NCI-H2107 treated with DMSO at 0.1 percent for 48 hours (cell line): Measurements from ENCODE around the gene GLB1L2.
"Not testable (repeated sequence)": the region's sequence is repeated elsewhere in the genome, so short reads cannot be mapped to it uniquely, and the experiment has no call there.

Source experiments
- DNase-seq: peaks from one replicate; lab custom pipeline; 2025; ENCODE audit not compliant: unreplicated experiment; lab: John Stamatoyannopoulos, UW

The GLB1L2 gene, protein sequence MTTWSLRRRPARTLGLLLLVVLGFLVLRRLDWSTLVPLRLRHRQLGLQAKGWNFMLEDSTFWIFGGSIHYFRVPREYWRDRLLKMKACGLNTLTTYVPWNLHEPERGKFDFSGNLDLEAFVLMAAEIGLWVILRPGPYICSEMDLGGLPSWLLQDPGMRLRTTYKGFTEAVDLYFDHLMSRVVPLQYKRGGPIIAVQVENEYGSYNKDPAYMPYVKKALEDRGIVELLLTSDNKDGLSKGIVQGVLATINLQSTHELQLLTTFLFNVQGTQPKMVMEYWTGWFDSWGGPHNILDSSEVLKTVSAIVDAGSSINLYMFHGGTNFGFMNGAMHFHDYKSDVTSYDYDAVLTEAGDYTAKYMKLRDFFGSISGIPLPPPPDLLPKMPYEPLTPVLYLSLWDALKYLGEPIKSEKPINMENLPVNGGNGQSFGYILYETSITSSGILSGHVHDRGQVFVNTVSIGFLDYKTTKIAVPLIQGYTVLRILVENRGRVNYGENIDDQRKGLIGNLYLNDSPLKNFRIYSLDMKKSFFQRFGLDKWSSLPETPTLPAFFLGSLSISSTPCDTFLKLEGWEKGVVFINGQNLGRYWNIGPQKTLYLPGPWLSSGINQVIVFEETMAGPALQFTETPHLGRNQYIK

DNA sequence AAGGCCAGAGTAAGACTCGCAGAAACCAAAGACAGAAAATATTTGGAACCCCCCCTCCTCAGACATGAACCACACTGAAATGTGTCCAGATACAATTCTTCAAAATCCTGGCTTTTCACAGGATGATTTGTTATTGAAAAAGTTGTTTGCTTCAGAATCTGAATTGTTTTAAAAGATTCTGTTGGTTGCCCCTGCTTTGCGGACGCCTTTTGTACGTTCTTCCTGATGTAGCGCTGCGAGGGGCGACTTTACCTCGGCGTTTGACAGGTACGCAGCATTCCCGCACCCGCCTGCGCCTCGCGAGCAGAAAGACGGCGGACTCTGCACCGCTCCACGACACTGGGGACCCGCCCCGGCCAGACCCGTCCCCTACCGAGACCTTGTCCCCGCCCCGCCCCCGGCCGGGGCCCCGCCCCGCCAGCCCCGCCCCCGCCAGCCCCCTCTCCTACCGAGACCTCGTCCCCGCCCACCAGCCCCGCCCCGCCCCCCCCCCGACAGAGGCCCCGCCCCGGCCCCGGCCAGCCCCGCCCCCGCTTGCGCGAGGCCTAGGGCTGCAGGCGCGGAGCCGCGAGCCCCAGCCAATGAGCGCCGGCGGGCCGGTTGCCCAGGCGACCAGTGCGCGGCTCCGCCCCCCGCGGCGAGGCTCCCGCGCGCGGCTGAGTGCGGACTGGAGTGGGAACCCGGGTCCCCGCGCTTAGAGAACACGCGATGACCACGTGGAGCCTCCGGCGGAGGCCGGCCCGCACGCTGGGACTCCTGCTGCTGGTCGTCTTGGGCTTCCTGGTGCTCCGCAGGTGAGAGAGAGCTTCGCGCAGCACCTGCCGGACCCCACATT, at the start of gene GLB1L2:
GLB1L2 (plus strand) TSS at position 635 of the 835 bp plus-strand sequence; CDS start at position 709, 74 bp downstream.
- DNase-seq, result peak; percentile 41

DNA sequence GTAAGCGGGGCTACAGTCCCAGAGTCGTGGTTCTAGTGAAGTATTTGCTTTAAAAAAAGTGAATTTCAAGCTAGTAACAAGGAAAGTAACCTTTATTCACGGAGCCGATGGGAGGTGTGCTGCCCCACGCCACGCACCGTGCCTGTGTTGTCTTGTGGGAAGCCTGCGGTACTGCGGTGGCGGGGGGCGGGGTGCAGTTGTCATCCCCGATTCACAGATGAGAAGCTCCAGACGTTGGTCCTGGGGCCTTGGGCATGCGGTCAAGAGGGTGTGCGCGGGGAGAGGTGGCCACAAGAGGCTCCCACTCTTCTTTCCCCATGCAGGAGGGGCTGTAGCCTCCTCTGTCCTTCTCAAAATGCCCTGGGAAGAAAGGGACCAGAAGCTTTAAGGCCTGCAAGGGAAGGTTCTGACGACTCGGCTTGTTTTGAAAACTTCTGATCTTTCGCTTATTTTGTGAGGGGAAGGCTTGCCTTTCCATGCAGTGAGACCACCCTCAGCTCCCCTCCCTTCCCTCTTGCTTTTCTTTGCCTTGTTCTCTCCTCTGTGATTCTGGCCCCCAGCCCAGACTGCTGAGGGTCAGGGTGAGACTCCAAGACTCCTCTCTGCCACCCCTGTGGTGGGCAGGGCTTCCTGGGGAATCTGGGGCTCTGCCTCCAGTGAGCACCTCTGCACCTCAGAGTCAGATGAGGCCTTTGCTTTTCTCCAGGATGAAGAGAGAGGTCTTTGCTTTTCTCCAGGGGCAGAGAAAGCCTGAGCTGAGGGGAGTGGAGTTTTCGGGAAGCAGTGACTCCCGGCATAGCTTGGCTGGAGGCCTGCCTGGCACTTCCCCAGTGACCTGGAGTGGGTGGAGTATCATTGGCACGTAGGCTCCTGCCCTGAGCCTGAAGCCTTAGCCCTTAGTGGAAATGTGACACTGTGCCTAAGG, 49.4 kb upstream of the GLB1L2 start:
- no peak for DNase-seq

DNA sequence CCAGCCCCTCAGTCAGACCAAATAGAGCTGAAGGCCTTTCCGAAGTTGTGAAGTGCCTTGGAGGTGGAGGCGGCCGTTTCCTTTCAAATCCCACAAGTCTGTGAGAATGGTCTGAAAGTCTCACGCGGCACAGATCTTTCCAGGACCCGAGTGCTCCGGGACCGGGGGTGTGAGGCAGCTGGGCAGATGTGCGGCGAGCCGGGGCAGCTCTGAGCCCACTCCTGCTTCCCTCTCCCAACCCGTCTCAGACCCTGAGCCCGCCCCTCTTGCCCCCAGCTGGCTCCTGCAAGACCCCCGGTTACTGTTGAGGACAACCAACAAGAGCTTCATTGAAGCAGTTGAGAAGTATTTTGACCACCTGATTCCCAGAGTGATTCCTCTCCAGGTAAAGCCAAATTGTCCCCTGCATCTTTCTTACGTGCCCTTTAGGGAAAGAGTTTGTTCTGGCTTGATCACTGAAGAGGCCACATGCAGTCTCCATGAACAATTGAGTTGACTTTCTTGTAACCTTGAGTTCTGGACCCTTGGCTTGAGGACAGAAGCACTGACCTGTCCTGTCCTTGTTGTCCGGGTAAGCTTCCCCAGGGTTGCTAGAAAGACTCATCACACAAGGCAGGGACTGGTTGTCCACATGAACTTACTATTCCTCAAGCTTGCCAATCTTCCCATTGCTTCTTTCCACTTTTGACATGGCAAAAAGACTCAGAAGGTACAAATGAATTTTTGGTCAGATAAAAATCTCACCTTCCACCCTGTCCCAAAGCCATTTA, 48.1 kb upstream of the GLB1L2 start:
- no peak for DNase-seq

DNA sequence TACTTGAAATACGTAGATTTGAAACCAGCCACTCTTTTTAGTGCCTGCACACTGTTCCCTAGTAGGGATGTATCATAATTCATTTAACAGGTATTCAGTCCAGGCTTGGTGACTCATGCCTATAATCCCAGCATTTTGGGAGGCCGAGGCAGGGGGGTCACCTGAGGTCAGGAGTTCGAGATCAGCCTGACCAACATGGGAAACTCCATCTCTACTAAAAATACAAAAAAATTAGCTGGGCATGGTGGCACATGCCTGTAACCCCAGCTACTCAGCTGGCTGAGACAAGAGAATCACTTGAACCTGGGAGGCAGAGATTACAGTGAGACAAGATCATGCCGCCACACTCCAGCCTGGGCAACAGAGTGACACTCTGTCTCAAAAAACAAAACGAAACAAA, 47.4 kb upstream of the GLB1L2 start:
- DNase-seq, result not testable (repeated sequence)

DNA sequence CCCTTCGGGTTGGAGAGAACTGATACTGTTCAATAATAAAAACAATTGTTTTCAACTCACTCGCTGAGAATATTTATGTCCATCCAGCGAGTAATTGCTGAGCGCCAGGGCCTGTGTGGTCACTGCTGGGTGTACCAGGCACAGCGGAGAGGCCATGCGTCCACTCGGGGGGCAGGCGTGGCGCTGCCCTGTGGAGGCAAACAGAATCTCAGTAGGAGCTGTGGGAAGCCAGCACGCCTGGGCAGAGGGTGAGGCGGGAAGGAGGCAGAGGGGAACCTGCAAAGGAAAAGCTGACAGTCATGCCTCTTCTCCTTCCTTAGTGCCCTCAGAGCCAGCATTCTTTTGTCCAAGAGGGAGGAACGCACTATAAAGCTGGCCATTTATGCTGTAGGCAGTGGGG, 44.2 kb upstream of the GLB1L2 start:
- DNase-seq, result no peak

DNA sequence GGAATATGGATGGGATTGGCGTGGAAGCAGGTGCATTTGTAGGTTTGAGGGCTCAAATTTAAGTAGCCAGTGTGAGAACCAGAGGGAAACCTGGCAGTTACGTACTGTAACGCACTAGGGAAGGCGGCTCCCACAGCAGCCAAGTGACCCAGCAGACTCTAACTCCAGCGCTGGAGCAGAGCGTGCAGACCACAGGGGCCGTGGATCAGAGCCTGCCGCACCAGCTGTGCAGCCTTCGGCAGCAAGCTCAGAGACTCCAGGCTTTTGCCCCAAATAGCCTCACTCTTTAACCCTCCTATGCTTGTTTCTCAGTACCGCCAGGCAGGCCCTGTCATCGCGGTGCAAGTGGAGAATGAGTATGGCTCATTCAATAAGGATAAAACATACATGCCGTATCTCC, 43.3 kb upstream of the GLB1L2 start:
- no peak for DNase-seq

DNA sequence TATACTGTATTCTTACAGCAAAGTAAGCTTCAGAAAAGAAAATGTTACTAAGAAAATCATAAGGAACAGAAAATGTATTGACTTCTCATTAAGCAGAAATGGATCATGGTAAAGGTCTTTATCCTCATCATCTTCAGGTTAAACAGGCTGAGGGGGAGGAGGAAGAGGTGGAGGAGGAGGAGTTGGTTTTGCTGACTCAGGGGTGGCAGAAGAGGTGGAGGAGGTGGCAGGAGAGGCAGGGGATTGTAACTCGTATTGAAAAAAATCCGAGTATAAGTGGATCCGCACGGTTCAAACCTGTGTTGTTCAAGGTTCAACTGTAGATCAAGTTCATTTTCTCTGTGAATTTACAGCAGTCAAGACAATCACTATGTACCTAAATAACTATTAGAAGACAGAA, 42.6 kb upstream of the GLB1L2 start:
- no peak for DNase-seq

DNA sequence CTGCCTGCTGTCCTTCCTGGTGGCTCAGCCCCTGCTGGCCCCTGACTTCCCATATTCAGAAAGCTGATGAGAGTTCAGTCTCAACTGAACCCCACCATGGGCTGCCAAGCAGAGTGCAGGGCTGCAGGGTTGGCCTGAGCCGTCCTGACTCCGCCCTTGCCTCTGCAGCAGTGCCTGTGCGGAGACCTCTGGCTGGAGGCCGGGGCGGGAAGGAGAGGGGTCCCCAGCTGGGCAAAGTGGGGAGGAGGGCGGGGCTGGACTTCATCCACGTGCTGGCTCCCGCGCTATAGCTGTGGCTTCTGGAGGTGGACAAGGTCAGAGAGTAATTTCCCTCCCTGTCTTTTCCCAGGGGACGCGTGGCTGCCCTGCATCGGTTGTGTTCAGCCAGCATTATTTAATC, 42.0 kb upstream of the GLB1L2 start:
- DNase-seq, result no peak

DNA sequence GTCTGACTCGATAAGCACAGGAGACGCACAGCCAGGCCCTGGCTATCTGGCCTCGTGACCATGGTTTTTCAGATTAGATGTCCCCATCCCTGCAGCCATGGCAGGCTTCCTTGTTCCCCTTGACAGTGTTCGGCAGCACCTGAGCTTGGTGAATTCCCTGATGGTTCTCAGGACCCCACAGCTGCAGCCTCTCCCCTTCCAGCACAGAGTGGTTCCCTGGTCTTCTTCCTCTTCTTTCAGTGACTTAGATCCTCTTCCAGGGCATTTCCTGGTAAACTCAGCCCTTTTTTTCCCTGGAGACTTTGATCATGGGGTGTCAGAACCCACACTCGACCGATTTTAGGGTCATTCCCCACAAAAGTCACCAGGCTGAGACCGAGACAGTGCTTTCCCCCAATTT, 41.1 kb upstream of the GLB1L2 start:
- no peak for DNase-seq

DNA sequence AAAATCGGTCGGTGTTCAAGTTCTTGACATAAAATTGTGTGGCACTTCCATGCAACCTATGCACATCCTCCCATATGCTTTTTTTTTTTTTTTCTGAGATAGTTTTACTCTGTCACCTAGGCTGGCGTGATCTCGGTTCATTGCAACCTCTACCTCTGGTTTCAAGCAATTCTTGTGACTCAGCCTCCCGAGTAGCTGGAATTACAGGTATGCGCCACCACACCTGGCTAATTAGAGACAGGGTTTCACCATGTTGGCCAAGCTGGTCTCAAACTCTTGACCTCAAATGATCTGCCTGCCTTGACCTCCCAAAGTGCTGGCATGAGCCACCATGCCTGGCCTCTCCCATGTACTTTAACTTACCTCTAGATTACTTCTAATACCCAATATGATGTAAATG, 40.6 kb upstream of the GLB1L2 start:
- no peak for DNase-seq

DNA sequence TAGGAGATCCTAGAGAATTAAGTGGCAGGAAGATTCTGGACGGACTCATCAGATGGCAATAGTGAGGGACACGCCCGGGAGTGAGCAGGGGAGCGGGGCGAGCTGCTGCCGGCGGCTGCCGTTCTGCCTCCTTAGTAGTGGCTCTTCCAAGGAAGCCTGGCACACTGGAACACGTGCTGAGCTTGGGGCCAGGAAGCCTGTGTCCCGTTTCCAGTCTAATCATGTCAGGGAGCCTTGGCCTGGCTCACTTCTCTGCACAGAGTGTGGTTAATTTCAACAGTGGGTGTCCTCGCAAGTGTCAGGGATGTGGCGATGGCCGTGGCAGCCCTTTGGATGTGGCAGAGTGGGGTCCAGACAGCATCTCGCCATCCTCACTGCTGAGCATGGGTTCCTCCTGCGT, 39.1 kb upstream of the GLB1L2 start:
- DNase-seq, result no peak

DNA sequence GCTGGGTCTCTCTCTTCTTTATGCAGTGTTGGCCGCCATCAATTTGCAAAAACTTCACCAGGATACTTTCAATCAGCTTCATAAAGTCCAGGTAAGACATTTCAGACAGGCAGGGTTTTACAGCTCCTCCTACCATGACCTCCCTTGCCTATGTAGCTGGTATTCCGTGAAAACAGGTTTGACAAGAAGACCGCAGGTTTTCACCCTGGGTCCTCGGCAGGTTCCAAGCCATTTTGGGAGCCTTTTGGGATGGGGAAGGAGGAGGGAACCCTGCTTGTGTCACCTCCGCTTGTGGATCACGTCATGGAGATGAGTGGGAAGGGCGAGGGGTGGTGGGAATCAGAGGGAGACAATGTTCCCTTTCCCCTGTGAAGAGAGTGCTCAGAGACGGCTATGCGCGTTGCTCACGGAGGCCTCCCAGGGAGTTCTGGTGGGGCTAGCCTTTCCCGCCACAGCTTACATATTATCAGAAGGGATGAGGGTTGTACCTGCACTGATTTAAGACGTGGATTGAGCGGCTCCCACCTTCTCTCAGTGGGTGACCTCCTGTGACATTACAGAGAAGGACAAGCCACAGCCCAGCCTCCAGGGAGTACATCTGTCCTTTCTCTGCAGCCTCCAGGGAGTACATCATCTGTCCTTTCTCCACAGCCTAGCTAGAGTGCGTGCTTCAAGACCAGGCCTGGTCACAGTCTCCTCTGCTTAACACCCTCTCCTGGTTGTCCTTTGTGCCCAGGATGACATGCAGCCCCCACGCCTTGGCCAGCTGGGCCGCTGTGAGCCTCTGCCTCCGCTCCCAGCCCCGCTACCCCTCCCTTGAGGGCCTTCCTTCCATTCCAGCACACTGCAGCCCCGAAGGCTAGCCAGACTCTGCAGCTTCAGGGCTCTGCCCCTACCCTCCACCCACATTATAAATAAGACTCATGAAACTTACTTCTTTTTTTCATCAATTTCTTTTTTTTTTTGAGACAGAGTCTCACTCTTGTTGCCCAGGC, 38.4 kb upstream of the GLB1L2 start:
- DNase-seq, result no peak

DNA sequence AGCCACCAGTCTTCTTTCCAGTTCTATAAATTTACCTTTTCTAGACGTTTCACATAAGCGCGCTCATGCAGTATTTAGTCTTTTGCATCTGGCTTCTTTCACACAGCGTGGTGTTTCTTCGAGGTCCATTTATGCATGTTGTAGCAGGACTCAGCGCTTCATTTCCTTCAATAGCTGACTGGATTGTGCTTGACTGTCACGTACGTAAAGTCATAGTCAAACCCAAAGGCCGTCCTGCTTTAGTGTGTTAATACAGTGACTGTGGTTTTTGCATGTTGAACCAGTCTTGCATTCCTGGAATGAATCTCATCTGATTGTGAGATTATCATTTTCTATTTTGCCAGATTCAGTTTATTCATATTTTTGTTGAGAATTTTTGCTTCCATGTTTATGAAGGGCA, 37.1 kb upstream of the GLB1L2 start:
- no peak for DNase-seq

DNA sequence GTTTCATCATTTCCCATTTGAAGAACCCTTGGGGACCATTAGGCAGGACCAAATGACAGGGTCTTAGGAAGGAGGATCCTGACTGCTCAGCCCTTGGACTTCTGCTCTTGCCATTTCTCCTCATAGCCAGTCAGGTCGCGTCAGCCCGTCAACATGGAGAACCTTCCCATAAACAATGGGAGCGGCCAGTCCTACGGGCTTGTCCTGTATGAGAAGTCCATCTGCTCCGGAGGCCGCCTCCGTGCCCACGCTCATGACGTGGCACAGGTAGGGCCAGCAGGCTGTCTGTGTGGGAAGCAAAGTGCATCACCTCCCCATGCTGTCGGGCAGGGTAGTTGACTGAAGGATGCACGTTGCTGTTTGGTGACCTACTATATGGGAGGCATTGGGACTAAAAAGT, 19.6 kb upstream of the GLB1L2 start:
- no peak for DNase-seq

DNA sequence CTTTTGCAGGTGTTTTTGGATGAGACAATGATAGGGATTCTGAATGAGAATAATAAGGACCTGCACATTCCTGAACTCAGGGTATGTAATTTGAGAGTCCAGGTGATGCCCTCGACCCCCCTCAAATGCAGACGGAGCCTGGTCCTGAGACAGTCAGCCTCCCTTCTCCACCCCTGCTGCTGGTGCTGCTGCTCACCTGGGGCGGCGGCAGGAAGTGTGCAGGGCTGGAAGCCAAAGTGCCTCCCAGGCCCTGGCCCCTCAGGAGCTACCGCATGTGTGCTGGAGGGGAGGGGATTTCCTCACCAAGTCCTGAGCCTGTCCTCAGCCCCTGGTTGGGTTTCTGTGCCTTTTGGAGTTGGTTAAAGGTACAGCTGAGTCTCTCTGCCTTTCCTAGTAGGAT, 19.0 kb upstream of the GLB1L2 start:
- no peak for DNase-seq

DNA sequence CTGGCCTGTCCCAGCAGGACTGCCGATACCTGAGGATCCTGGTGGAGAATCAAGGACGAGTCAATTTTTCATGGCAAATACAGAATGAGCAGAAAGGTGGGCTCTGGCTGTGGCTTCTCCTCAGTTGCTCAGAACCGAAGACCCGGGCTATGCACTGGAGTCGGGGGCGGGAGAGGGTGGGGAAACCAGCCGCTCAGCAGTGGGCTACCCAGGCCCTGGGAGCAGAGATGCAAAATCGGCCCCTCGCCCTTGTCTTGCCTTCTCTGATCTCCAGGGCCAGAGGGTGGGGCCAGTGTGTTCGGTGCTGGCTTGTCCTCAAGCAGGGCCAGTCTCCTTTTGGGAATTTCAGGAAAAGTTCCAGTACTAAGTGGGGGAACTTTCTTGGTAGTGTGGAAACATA, 18.4 kb upstream of the GLB1L2 start:
- DNase-seq, result no peak

DNA sequence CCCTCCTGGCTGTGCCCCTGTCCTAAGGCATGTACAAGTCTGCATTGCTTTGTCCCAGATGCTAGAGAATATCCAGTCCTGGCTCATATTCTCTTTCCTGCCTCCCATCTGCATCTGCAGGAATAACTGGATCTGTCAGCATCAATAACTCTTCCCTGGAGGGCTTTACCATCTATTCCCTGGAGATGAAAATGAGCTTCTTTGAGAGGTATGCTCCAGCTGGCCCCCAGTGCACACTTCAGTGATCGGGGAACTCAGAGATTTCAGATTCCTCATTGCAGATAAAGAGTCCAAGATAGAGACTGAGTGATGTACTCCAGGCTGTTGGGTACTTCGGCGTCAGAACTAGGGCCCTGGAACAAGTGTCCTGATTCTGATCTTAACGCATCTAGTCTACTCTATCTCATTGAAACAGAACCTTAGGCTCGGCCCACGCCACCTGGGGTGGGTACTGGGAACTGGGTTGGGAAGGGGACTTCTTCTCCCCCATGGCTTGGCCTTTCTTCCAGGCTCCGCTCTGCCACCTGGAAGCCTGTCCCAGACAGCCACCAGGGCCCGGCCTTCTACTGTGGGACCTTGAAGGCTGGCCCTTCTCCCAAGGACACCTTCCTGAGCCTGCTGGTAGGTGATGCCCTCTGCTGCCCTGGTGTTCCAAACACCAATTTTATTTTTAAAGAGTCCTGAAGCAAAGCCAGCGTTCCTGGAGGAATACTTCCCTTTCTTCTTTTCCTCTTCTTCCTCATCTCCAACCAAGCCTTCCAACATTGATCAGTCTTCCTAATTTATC, 17.8 kb upstream of the GLB1L2 start:
- DNase-seq, result no peak

DNA sequence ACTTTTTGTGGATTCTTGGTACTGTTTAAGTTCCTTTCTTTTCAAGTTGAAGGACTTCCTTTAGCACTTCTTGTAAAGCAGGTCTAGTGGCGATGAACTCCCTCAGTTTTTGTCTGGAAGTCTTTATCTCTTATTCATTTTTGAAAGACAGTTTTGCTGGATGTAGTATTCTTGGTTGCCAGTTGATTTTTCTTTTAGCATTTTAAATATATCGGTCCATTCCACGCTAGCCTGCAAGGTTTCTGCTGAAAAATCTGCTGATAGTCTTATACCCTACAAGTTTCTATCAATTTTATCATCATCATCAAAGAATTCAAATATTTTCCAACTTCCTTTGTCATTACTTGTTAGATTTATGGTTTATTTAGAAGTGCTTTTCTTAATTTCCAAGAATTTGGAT, 14.7 kb upstream of the GLB1L2 start:
- no peak for DNase-seq
